ENCODE results near the gene PON1.

PON1 gene

DNA sequence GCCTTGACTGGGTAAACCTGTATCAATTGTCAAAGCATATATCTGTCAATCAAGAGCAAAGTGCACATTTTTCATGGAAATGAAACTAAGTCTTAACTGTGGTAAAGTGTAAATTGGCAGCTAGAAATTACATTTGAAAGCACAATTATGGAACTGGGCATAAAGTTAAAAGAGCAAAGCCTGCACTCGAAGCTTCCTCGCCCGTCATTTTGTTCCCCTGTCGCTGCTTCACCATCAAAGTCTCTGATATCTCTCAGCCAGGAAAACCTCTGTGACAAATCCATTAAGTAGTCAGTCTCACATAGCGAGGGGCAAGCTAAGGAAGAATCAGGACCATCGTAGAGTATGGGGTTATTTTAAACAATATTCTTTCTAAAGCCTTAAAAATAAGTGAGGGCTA is 27.9 kb downstream of the PON1 start:
- H3K4me3 Mint-ChIP-seq: no peak overlapping the region
- no peak overlapping the region for H3K27ac Mint-ChIP-seq
- peaks cover 3% of the 10 kb centered on the region for H3K27me3 Mint-ChIP-seq
- no peaks in the 10 kb centered on the region for H3K9me3 Mint-ChIP-seq
- no peaks in the 10 kb centered on the region for H3K4me1 Mint-ChIP-seq
- H3K36me3 Mint-ChIP-seq: no peaks in the 10 kb centered on the region

DNA sequence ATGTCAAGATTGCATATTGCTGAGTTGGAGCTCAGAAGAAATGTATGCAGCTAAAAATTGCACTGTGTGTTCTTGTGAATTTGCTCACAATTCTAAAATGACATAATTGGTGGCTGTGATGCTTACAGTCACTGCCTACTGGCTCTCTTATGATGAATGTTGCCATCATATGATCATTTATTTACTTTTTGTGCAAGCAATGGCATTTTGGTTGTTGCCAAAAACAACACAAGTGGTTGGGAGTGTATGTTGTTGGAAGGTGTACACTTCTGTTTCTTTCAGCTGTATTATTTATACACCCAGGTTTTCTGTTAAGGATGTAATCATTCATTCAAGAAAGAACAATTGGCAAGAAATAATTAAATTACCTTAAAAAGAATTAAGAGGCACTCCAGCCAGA is 28.9 kb downstream of the PON1 start:
- Mint-ChIP-seq H3K9me3 (no peaks in the 10 kb centered on the region), H3K27me3 (peaks cover 3% of the 10 kb centered on the region), H3K4me3 (no peak overlapping the region), H3K27ac (no peak overlapping the region), H3K36me3 (no peaks in the 10 kb centered on the region), H3K4me1 (no peaks in the 10 kb centered on the region)

DNA sequence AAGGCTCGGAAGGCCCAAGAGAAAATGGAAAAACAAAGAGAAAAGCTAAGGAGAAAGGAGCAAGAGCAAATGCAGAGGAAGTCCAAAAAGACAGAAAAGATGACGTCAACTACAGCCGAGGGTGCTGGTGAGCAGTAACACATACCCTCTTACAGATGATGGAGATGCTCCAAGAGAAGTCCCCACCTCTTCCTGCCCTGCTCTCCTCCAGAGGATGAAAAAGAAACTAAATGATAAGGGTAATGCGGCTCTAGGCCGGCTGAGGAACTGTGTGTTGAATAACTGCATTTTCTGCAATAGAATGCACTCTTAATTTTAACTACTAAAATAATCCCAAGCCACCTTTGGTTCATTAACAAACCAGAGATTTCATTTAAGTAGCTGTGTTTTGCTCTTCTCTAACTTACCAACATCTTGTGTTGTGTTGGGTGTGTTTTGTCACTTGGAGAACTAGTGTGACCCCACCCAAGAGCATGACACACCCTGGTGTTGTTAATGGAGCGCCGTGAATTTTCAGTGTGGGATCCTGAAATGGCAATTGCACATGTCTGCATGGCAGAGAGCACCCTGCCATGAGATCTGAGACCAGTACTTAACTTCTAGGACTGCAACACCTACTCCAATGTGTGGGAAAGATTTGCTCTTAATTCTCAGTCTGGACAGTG is 34.0 kb downstream of the PON1 start:
- H3K27me3 Mint-ChIP-seq: peaks cover 2% of the 10 kb centered on the region
- no peaks in the 10 kb centered on the region for H3K36me3 Mint-ChIP-seq
- H3K4me1 Mint-ChIP-seq: no peaks in the 10 kb centered on the region
- no peak overlapping the region for H3K27ac Mint-ChIP-seq
- no peaks in the 10 kb centered on the region for H3K9me3 Mint-ChIP-seq
- no peak overlapping the region for H3K4me3 Mint-ChIP-seq

DNA sequence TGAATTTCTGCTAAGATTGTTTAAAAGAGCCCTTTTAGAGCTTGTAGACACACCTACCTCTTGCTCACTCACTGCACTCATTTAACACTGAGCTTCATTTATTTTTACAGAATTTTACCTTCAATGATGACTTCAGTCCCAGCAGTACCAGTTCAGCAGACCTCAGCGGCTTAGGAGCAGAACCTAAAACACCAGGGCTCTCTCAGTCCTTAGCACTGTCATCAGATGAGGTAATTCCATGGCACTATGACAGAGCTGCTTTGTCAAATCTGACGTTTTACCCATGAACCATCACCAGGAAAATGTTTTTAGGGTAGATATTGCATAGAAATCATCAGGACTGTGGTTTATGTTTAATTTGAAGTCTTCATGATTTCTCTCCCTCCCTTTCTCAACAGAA is 38.2 kb downstream of the PON1 start:
- peaks cover 2% of the 10 kb centered on the region for H3K27me3 Mint-ChIP-seq
- no peak overlapping the region for H3K4me3 Mint-ChIP-seq
- H3K27ac Mint-ChIP-seq: no peak overlapping the region
- no peaks in the 10 kb centered on the region for H3K36me3 Mint-ChIP-seq
- no peaks in the 10 kb centered on the region for H3K4me1 Mint-ChIP-seq
- no peaks in the 10 kb centered on the region for H3K9me3 Mint-ChIP-seq

DNA sequence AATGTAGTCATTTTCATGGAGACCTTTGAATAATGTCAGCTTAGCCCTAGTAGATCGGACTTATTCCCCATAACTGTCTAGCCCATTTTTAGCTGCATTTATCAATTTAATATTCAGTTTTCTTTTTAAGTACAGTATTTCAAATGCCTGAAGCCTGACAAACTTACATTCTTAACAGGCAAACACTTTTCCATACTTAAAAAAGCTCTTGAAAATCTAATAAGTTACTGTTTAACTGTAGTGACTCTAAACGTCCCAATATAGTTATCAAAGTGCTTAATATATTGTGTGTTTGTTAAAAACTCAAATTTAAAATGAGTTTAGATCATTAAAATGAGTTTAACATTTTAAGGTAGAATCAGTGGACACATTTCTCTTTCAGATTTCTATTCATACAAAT is 44.9 kb downstream of the PON1 start:
- Mint-ChIP-seq H3K9me3 (no peaks in the 10 kb centered on the region), H3K36me3 (no peaks in the 10 kb centered on the region), H3K27ac (no peak overlapping the region), H3K27me3 (no peaks in the 10 kb centered on the region), H3K4me3 (no peak overlapping the region), H3K4me1 (no peaks in the 10 kb centered on the region)

DNA sequence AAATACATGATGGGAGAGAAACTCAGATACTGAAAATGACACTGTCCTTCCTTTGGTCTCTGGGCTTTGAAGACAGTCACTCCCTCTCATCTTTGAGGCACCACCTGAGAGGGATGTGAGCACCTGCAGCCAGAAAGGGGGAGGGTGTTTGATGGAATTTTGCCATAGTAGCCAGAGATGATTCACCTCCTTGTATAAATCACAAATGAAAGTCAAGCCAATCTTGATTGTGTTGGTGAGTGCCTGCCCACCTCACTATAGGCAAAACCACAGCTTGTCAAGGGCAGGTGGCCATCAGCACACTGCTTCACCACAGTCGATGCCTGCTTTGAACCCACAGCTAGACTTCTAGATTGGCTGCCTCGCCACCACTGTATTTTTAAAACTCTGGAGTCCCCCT is 48.2 kb downstream of the PON1 start:
- Mint-ChIP-seq H3K4me3 (no peak overlapping the region), H3K4me1 (no peaks in the 10 kb centered on the region), H3K9me3 (no peaks in the 10 kb centered on the region), H3K27me3 (peaks cover 2% of the 10 kb centered on the region), H3K36me3 (no peaks in the 10 kb centered on the region), H3K27ac (no peak overlapping the region)

DNA sequence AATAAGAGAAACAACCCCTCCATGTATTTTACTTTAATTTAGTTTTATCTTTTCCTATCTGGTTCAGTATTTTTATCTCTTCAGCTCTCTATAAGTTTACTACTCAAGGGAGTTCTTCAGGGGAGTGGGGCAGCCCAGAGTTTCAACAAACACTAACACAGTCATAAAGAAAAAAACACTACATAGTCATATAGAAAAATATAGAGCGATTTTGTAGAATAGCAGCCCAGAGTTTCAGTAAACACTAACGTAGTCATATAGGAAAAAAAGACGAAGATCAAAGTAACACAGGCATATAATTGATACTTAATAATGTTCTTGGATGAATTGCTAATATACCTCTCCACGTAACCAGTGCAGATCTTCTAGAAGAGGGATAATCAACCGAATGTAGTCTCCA is 54.7 kb downstream of the PON1 start:
- no peaks in the 10 kb centered on the region for H3K4me1 Mint-ChIP-seq
- H3K27ac Mint-ChIP-seq: no peak overlapping the region
- H3K36me3 Mint-ChIP-seq: no peaks in the 10 kb centered on the region
- no peaks in the 10 kb centered on the region for H3K9me3 Mint-ChIP-seq
- H3K4me3 Mint-ChIP-seq: no peak overlapping the region
- H3K27me3 Mint-ChIP-seq: peaks cover 5% of the 10 kb centered on the region

DNA sequence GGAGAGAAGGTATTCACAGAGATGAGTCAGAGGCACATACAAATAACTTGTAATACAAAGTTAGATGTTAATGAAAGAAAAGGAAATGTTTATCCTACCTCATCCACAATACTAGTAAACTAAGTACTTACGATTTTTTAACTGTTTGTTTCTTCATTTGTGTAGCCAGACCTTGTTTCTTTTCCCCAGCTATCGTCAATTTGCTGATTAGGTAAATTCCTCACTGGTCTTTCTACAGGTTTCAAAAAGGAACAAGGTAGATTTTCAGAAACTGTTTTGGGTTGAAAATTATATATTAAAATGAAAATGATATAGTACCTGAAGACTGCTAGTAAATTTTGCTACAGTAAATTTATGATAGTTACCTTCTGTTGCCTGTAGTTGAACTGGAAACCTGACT is 56.6 kb downstream of the PON1 start:
- H3K4me1 Mint-ChIP-seq: no peaks in the 10 kb centered on the region
- H3K9me3 Mint-ChIP-seq: no peaks in the 10 kb centered on the region
- H3K4me3 Mint-ChIP-seq: no peak overlapping the region
- H3K27ac Mint-ChIP-seq: no peak overlapping the region
- H3K36me3 Mint-ChIP-seq: no peaks in the 10 kb centered on the region
- H3K27me3 Mint-ChIP-seq: peaks cover 5% of the 10 kb centered on the region

DNA sequence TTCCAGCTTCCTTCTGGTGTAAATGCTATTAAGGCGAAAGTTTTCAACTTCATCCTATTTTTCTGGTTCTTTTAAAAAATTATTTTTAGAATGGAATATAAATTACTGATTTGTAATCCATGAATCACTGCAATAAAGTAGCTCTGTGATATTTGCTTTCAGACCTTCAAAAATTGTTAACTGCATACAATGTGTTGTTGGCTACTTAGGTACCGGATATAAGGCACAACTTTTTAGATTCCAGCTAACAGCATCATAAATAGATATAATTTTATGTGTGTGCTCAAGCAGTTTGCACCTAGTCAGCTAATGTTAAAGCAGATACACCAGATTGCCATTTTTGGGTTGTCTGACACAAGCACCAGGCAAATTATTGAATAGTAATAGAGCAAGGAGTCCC is 58.7 kb downstream of the PON1 start:
- no peak overlapping the region for H3K4me3 Mint-ChIP-seq
- peaks cover 3% of the 10 kb centered on the region for H3K27me3 Mint-ChIP-seq
- no peaks in the 10 kb centered on the region for H3K36me3 Mint-ChIP-seq
- no peak overlapping the region for H3K27ac Mint-ChIP-seq
- H3K4me1 Mint-ChIP-seq: no peaks in the 10 kb centered on the region
- no peaks in the 10 kb centered on the region for H3K9me3 Mint-ChIP-seq

DNA sequence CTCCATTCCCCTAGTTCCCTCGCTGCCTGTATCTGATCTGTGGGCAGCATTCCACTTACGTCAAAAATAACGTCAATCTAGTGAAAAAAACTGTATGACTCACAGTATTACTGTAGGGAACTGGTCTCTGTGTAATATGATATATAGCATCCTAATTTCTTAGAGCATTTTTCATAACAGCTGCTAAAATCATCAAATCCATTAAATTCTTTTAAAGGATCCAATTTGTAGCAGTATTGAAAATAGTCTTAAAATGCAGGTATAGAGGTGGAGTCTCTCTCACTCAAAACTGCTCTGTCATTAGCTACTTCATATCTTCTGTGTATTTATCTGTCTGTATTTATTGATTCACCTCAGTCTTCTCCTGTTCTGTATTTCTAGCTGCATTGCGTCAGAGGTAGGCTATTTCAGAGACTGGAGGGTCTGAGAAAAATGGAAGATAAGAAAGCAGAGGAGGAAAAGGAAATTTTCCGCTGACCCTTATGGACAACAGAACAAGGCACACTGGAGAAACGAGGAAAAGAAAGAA is 59.9 kb downstream of the PON1 start:
- Mint-ChIP-seq H3K27me3 (no peaks in the 10 kb centered on the region), H3K36me3 (no peaks in the 10 kb centered on the region), H3K4me3 (no peak overlapping the region), H3K9me3 (no peaks in the 10 kb centered on the region), H3K4me1 (no peaks in the 10 kb centered on the region), H3K27ac (no peak overlapping the region)

DNA sequence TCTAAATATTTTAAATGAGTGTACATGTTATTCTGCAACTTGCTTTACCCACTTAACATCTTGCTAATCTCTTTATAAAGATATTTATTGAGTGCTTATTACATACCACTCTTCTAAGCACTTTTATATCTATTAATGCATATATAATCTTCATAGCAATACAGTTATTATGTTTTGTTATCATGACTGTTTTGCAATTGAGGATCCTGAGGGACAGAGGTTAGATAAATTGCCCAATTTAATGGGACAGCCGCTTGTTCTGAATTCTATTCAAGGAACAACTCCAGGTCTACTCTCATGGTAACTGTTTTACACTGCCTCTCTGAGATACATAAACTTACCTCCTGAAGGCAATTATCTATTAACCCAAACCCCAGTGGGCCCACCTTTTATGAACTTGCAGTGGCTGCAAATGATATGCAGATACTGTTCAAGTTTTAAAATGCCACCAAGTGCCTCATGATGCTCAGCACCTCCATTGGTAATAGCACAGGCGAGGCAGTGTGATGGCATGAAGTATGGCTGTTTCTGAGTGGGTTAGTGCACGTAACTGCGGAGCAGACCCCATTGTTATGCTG is 60.5 kb downstream of the PON1 start:
- no peaks in the 10 kb centered on the region for H3K9me3 Mint-ChIP-seq
- no peaks in the 10 kb centered on the region for H3K4me1 Mint-ChIP-seq
- H3K36me3 Mint-ChIP-seq: no peaks in the 10 kb centered on the region
- H3K4me3 Mint-ChIP-seq: no peak overlapping the region
- no peak overlapping the region for H3K27ac Mint-ChIP-seq
- no peaks in the 10 kb centered on the region for H3K27me3 Mint-ChIP-seq

DNA sequence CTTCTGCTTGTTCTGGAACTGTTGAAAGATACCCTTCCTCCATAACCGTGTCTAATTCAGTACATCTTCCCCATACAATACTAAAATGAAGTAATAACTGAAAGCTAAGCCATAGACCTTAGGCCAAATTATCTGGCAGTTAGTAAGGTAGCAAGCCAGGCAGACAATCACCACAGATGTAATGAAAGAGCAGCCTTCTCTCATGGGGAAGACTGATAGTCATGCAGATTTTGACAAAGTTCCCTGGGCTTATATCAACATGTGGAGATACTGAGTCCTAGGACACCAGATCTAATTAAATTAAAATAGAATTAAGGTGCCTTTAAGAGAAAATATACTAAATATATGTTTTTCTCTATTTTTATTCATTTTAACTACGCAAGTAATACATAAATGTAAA is 61.5 kb downstream of the PON1 start:
- Mint-ChIP-seq H3K27ac (no peak overlapping the region), H3K9me3 (no peaks in the 10 kb centered on the region), H3K27me3 (no peaks in the 10 kb centered on the region), H3K4me1 (no peaks in the 10 kb centered on the region), H3K4me3 (no peak overlapping the region), H3K36me3 (no peaks in the 10 kb centered on the region)

DNA sequence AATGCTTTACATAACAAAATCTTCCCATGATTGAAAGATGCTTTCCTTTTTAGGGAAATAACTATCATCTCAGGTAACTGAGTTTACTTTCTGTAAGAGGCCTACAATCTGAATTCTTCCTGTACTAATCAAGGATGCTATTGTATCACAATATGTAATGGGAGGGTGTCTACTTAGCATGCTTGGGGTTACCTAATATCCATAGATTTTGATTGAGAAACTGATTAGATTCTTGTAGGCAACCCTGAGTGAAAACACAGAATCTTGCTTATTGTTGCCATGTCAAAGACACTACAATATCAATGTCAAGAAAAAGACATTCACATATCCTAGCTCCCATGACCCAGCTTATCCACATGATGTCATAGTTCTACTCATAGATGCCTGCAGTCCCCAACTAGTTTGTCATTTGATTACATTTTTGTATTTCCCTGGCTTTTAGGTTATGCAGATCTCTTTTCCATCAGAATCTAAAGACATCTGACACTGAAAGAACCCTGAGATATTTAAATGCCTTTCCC is 62.4 kb downstream of the PON1 start:
- Mint-ChIP-seq H3K27ac (no peak overlapping the region), H3K4me1 (no peaks in the 10 kb centered on the region), H3K36me3 (no peaks in the 10 kb centered on the region), H3K9me3 (no peaks in the 10 kb centered on the region), H3K27me3 (no peaks in the 10 kb centered on the region), H3K4me3 (no peak overlapping the region)

DNA sequence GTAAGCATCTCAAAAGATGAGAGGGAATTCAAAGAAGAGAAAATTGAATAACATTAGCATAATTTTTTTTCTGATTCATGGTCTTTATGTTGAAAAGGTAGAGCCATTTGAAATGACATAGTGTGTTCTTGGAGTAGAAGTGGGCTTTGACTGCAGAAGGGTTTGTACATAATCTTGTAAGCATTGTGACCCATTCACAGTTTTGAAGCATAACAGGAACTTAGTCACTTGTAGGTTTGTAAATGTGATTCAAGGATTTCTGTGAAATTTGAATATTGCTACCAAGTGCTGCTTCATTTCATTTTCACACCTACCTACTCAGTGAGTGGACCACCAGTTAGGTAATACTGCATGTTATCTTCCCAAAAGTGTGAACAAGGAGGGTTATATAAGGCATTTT is 68.6 kb downstream of the PON1 start:
- Mint-ChIP-seq H3K9me3 (no peaks in the 10 kb centered on the region), H3K4me3 (no peak overlapping the region), H3K36me3 (no peaks in the 10 kb centered on the region), H3K4me1 (no peaks in the 10 kb centered on the region), H3K27ac (no peak overlapping the region), H3K27me3 (peaks cover 6% of the 10 kb centered on the region)

DNA sequence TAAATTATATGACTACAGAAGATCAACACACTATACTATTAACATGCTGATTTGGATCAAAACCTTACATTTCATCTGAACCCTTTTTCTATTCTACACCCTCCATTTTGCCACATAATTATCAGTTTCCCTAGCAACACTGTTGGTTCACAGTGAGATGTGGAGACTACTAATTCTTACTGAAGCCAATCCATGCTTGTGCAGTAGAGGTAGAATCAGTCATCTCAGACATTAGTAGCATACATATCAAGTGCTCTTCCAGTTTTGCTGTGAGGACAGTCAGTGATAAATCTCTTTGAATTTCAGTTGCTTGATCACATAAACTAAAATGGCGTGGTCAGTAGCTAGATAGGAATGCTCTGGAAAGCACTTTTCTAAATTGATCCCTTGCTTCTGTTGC is 70.3 kb downstream of the PON1 start:
- Mint-ChIP-seq H3K4me1 (no peaks in the 10 kb centered on the region), H3K4me3 (no peak overlapping the region), H3K9me3 (no peaks in the 10 kb centered on the region), H3K36me3 (no peaks in the 10 kb centered on the region), H3K27me3 (peaks cover 6% of the 10 kb centered on the region), H3K27ac (no peak overlapping the region)

DNA sequence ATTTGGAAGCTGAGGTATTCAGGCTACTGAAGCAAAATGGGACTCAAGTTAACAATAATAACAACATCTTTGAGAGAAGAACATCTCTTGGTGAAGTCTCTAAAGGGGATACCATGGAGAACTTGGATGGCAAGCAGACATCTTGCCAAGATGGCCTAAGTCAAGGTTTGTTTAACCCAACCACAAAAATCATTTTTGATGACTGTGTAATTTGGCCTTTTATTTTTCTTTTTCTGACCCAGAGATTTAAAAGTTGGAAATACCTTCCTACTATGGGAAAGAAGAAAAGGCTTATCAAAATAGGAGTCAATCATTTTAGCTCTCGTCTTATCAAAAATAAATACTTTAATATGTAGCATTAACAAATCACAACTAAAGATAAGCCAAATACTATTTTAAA is 72.4 kb downstream of the PON1 start:
- Mint-ChIP-seq H3K27me3 (peaks cover 6% of the 10 kb centered on the region), H3K9me3 (no peaks in the 10 kb centered on the region), H3K27ac (no peak overlapping the region), H3K4me1 (no peaks in the 10 kb centered on the region), H3K4me3 (no peak overlapping the region), H3K36me3 (no peaks in the 10 kb centered on the region)

DNA sequence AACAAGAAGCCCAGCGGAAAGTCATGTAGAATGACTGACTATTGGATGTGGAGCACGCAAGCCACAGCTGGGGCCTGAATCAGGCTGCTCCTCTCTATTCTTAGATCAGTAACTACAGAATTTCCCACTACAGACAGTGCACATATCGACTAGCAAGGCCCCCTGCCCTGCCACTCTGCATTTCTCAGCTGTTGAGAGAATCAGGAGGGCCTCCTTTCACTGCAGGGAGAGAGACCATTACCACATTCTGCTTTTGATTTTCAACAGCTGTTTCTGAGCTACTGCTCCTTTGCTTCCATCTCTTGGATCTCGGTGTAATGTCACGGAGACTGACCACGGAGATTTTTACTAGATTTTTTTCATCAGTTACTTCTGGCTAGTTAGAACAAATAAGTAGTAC is 73.8 kb downstream of the PON1 start:
- no peak overlapping the region for H3K27ac Mint-ChIP-seq
- H3K9me3 Mint-ChIP-seq: no peaks in the 10 kb centered on the region
- peaks cover 6% of the 10 kb centered on the region for H3K27me3 Mint-ChIP-seq
- no peaks in the 10 kb centered on the region for H3K36me3 Mint-ChIP-seq
- H3K4me1 Mint-ChIP-seq: no peaks in the 10 kb centered on the region
- H3K4me3 Mint-ChIP-seq: no peak overlapping the region

All from activated naive CD4-positive, alpha-beta T cell treated with anti-CD3 and anti-CD28 coated beads, Interleukin-2, amount 50 U/mL, for 24 hours (primary cell).